ENCODE results near the gene LIPC. TPM values are rescaled to one million over a fixed set of nuclear protein-coding genes. Genes with fewer than 3 reads are reported as not detected.

LIPC gene
- total RNA-seq, 1 donor from 2014 or later: not detected

- no peak for DNase-seq (ENCODE audit: low spot score)
- Mint-ChIP-seq H3K27ac (ENCODE audit: unreplicated experiment) (no peak overlapping the region), H3K27me3 (ENCODE audit: unreplicated experiment) (no peaks in the 10 kb centered on the region)
Measured at GRCh38 chr15:58423205-58423604, 8.6 kb upstream of the LIPC start.

GRCh38 chr15:58423831-58424608 lies 7.8 kb upstream of the LIPC start:
- Mint-ChIP-seq H3K4me1 (ENCODE audit: unreplicated experiment) (peaks cover 5% of the 10 kb centered on the region), H3K36me3 (ENCODE audit: low read depth, unreplicated experiment) (no peaks in the 10 kb centered on the region), H3K27ac (ENCODE audit: unreplicated experiment) (no peak overlapping the region), H3K9me3 (ENCODE audit: unreplicated experiment) (no peaks in the 10 kb centered on the region), H3K4me3 (ENCODE audit: unreplicated experiment) (no peak overlapping the region), H3K27me3 (ENCODE audit: unreplicated experiment) (no peaks in the 10 kb centered on the region)
- no peak for DNase-seq (ENCODE audit: low spot score)
- TF ChIP-seq CTCF (IDR thresholded peaks at IDR 0.05; ENCODE audit: unreplicated experiment): no peak

More at GRCh38 chr15:58423205-58423604, 8.6 kb upstream of the LIPC start:
- Mint-ChIP-seq H3K9me3 (ENCODE audit: unreplicated experiment) (no peaks in the 10 kb centered on the region), H3K4me1 (ENCODE audit: unreplicated experiment) (peaks cover 5% of the 10 kb centered on the region), H3K36me3 (ENCODE audit: low read depth, unreplicated experiment) (no peaks in the 10 kb centered on the region), H3K4me3 (ENCODE audit: unreplicated experiment) (no peak overlapping the region)
- TF ChIP-seq CTCF (IDR thresholded peaks at IDR 0.05; ENCODE audit: unreplicated experiment): no peak

GRCh38 chr15:58424722-58425121 lies 7.1 kb upstream of the LIPC start:
- peaks cover 5% of the 10 kb centered on the region for H3K4me1 Mint-ChIP-seq (ENCODE audit: unreplicated experiment)
- no peak for DNase-seq (ENCODE audit: low spot score)
- no peak overlapping the region for H3K27ac Mint-ChIP-seq (ENCODE audit: unreplicated experiment)
- no peaks in the 10 kb centered on the region for H3K27me3 Mint-ChIP-seq (ENCODE audit: unreplicated experiment)
- no peaks in the 10 kb centered on the region for H3K36me3 Mint-ChIP-seq (ENCODE audit: low read depth, unreplicated experiment)
- H3K4me3 Mint-ChIP-seq (ENCODE audit: unreplicated experiment): no peak overlapping the region
- no peaks in the 10 kb centered on the region for H3K9me3 Mint-ChIP-seq (ENCODE audit: unreplicated experiment)
- no peak for TF ChIP-seq CTCF (IDR thresholded peaks at IDR 0.05; ENCODE audit: unreplicated experiment)

- Mint-ChIP-seq H3K27me3 (ENCODE audit: unreplicated experiment) (no peaks in the 10 kb centered on the region), H3K4me1 (ENCODE audit: unreplicated experiment) (peaks cover 5% of the 10 kb centered on the region), H3K36me3 (ENCODE audit: low read depth, unreplicated experiment) (no peaks in the 10 kb centered on the region), H3K4me3 (ENCODE audit: unreplicated experiment) (no peak overlapping the region), H3K9me3 (ENCODE audit: unreplicated experiment) (no peaks in the 10 kb centered on the region), H3K27ac (ENCODE audit: unreplicated experiment) (no peak overlapping the region)
- no peak for DNase-seq (ENCODE audit: low spot score)
- TF ChIP-seq CTCF (IDR thresholded peaks at IDR 0.05; ENCODE audit: unreplicated experiment): no peak
Measured at GRCh38 chr15:58425185-58425584, 6.6 kb upstream of the LIPC start.

GRCh38 chr15:58425834-58426233 lies 6.0 kb upstream of the LIPC start:
- no peak overlapping the region for H3K4me3 Mint-ChIP-seq (ENCODE audit: unreplicated experiment)
- H3K27ac Mint-ChIP-seq (ENCODE audit: unreplicated experiment): no peak overlapping the region
- H3K4me1 Mint-ChIP-seq (ENCODE audit: unreplicated experiment): peaks cover 5% of the 10 kb centered on the region
- no peaks in the 10 kb centered on the region for H3K36me3 Mint-ChIP-seq (ENCODE audit: low read depth, unreplicated experiment)
- H3K27me3 Mint-ChIP-seq (ENCODE audit: unreplicated experiment): no peaks in the 10 kb centered on the region
- no peak for TF ChIP-seq CTCF (IDR thresholded peaks at IDR 0.05; ENCODE audit: unreplicated experiment)
- no peaks in the 10 kb centered on the region for H3K9me3 Mint-ChIP-seq (ENCODE audit: unreplicated experiment)
- DNase-seq (ENCODE audit: low spot score): no peak

Measured in endothelial cell (in vitro differentiated cells).